Measurements from ENCODE around the gene RHEBL1. TPM values are rescaled to one million over a fixed set of nuclear protein-coding genes. Genes with fewer than 3 reads are reported as not detected.

The RHEBL1 gene
- total and polyA plus RNA-seq, 3 donors from 2014 or later: 1.5 to 5.9 (median 1.7) TPM

DNA sequence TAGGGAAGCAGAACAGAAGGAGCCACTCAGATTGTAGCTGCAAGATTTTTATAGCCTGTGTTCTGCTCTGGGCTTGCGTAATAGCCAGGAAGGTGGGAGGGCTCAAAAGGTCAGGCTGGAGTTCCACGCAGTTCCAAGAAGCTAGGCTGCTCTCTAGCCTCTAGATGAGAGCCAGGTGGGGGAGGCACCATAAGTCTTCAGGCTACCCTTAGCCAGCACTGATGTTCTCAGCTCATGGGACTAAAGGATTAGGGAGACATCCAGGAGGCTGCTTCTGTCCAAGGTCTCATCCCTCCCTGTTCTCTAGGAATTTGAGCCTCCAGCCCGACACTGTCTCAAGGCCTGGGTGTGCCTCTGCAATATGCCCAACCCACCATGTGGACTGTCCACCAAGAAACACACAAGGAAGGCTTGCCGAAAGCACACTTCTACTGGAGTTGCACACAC is 39.2 kb upstream of the RHEBL1 start:
- WGBS, 2 donors: 10 to 21% methylated on average over 4 of the region's 4 CpGs
- peak overlapping the region in 1 of 2 donors; percentile 99 for H3K4me3 ChIP-seq
- no peaks in the 10 kb centered on the region for H3K27me3 ChIP-seq
- DNase-seq: peak; percentile 90
- H3K36me3 ChIP-seq (ENCODE audit: low read depth, missing control alignments): no peaks in the 10 kb centered on the region
- H3K4me1 ChIP-seq: peaks cover 35% of the 10 kb centered on the region
- H3K9me3 ChIP-seq: no peaks in the 10 kb centered on the region
- peak overlapping the region; percentile 94 to 97 for H3K27ac ChIP-seq
- TF ChIP-seq CTCF (IDR thresholded peaks at IDR 0.05) (no peak), POLR2A (IDR thresholded peaks at IDR 0.05) (no peak)
- intact Hi-C loops (cut with DNase I; ENCODE audit: low total_unique reads): no loop called here

DNA sequence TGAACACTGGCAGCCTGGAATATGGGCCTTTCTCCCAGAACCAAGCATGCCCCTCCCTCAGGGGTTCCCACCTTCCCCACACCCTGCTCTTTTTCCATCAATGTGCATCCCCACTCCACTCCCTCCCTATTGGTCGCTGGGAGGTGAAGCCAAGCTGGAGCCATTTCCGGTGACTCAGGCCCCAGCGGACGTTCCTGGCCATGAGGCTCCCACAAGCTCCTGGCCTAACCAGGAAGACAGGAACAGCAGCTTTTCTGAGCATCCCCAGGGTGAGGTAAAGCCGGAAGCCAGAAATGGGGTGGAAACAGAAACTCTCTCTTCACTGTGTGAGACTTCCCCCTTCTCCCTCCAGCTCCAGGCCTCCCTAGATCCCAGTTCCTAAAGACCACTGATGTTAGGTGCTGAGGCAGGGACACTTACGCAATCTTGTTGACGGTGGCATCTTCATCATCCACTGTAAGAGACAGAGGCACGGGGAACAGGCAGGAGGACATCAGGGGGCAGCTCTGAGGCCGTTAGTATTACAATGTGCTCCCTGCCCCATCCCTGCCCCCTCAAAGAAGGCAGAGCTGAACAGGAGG is 35.8 kb upstream of the RHEBL1 start:
- peaks cover 31% of the 10 kb centered on the region for H3K4me1 ChIP-seq
- H3K4me3 ChIP-seq: no peak overlapping the region
- no peak for DNase-seq
- TF ChIP-seq POLR2A (IDR thresholded peaks at IDR 0.05): no peak
- no peak for TF ChIP-seq CTCF (IDR thresholded peaks at IDR 0.05)
- no peak overlapping the region for H3K27ac ChIP-seq
- WGBS, 2 donors: 73 to 86% methylated on average over 8 to 9 of the region's 9 CpGs
- no peaks in the 10 kb centered on the region for H3K36me3 ChIP-seq (ENCODE audit: low read depth, missing control alignments)
- intact Hi-C loops (cut with DNase I; ENCODE audit: low total_unique reads): no loop called here
- no peaks in the 10 kb centered on the region for H3K9me3 ChIP-seq
- H3K27me3 ChIP-seq: no peaks in the 10 kb centered on the region

GRCh38 chr12:49104822-49105221 is 35.0 kb upstream of the RHEBL1 start:
- no peak for TF ChIP-seq CTCF (IDR thresholded peaks at IDR 0.05)
- TF ChIP-seq POLR2A (IDR thresholded peaks at IDR 0.05): no peak
- H3K27me3 ChIP-seq: no peaks in the 10 kb centered on the region
- no peaks in the 10 kb centered on the region for H3K9me3 ChIP-seq
- no peaks in the 10 kb centered on the region for H3K36me3 ChIP-seq (ENCODE audit: low read depth, missing control alignments)
- H3K27ac ChIP-seq: no peak overlapping the region
- 80 to 100% methylated on average over 1 to 3 of the region's 3 CpGs for WGBS, 2 donors
- intact Hi-C loops (cut with DNase I; ENCODE audit: low total_unique reads): no loop called here
- peaks cover 31% of the 10 kb centered on the region for H3K4me1 ChIP-seq
- no peak overlapping the region for H3K4me3 ChIP-seq
- no peak for DNase-seq

DNA sequence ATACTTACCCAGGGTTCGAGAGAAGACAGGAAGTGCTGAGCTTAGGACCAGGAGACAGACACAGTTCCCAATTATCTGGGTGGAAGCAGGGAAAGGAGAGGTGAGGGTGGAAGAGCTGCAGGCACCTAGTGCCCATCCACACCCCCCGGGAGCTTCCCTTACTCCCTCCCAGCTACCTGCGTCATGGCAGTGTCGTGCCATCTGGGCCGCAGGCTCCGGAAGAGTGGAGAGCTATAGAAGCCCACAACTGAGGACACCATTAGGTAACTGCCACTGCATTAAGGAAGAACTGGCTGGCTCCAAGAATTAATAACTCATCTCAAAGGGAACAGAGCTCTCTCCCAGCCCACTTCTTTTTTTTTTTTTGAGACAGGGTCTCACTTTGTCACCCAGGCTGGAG is 30.6 kb upstream of the RHEBL1 start:
- H3K36me3 ChIP-seq (ENCODE audit: low read depth, missing control alignments): no peaks in the 10 kb centered on the region

More for the DNA sequence above, 30.6 kb upstream of the RHEBL1 start:
- WGBS, 2 donors: 82 to 86% methylated on average over 6 of the region's 6 CpGs
- no peaks in the 10 kb centered on the region for H3K9me3 ChIP-seq
- no peak overlapping the region for H3K4me3 ChIP-seq
- H3K27me3 ChIP-seq: no peaks in the 10 kb centered on the region
- TF ChIP-seq CTCF (IDR thresholded peaks at IDR 0.05): no peak
- no peak for TF ChIP-seq POLR2A (IDR thresholded peaks at IDR 0.05)
- DNase-seq: no peak
- no peak overlapping the region for H3K27ac ChIP-seq
- intact Hi-C loops (cut with DNase I; ENCODE audit: low total_unique reads): no loop called here
- no peaks in the 10 kb centered on the region for H3K4me1 ChIP-seq

All from testis (tissue), 3 donors.